HepG2 (cell line): ENCODE results near the gene PXMP4. TPM values are rescaled to one million over a fixed set of nuclear protein-coding genes. Genes with fewer than 3 reads are reported as not detected.
A peak's percentile ranks its signal among the peaks of the same experiment; 100 is the strongest.

Experiments used
- BCL3 ChIP-seq: sonication (generic); formaldehyde crosslinking; IDR thresholded peaks from 2 replicates; pipeline ENCODE4 v1.5.1; 2020; ENCODE audit warnings: mild to moderate bottlenecking, missing genetic modification reagents, moderate library complexity
- BORCS8-MEF2B ChIP-seq: sonication (generic); formaldehyde crosslinking; IDR thresholded peaks from 2 replicates; pipeline ENCODE4 v1.8.0; 2022; ENCODE audit warnings: mild to moderate bottlenecking, missing genetic modification reagents
- BRD4 ChIP-seq: sonication (generic); formaldehyde crosslinking; IDR thresholded peaks from 2 replicates; pipeline ENCODE4 v1.4.0; 2020; ENCODE audit warnings: missing genetic modification reagents
- GFI1 ChIP-seq: sonication (generic); formaldehyde crosslinking; IDR thresholded peaks from 2 replicates; pipeline ENCODE4 v1.5.0; 2020; ENCODE audit warnings: missing genetic modification reagents, mild to moderate bottlenecking, borderline replicate concordance
- HNRNPK ChIP-seq: fragments of 200-400 bp; formaldehyde crosslinking; IDR thresholded peaks from 2 replicates; pipeline ENCODE4 v1.6.1; 2018; ENCODE audit warnings: low read length, low read depth, moderate library complexity, mild to moderate bottlenecking; ENCODE audit not compliant: poor library complexity, severe bottlenecking
- HNRNPL ChIP-seq: fragments of 200-400 bp; formaldehyde crosslinking; IDR thresholded peaks from 2 replicates; pipeline ENCODE4 v1.6.1; 2017; ENCODE audit warnings: mild to moderate bottlenecking, low read depth, low read length
- IRX3 ChIP-seq: sonication (generic); formaldehyde crosslinking; IDR thresholded peaks from 2 replicates; pipeline ENCODE4 v1.8.1; 2023; ENCODE audit warnings: mild to moderate bottlenecking, low read depth, missing genetic modification reagents, borderline replicate concordance
- JUND ChIP-seq: sonication (generic); formaldehyde crosslinking; IDR thresholded peaks from 2 replicates; pipeline ENCODE4 v1.8.0; 2022; ENCODE audit warnings: mild to moderate bottlenecking, missing genetic modification reagents
- KDM3A ChIP-seq: IDR thresholded peaks from 2 replicates; pipeline ENCODE4 v1.6.1; 2018; ENCODE audit warnings: low read depth, missing compliant biosample characterization
- RERE ChIP-seq: IDR thresholded peaks from 2 replicates; pipeline ENCODE4 v1.6.1; 2016; ENCODE audit warnings: low read depth, missing genetic modification reagents, missing compliant biosample characterization
- TBP ChIP-seq: sonication (generic); formaldehyde crosslinking; IDR thresholded peaks from 2 replicates; pipeline ENCODE4 v1.5.0; 2020; ENCODE audit warnings: missing genetic modification reagents
- ZFP1 ChIP-seq: IDR thresholded peaks from 2 replicates; pipeline ENCODE4 v1.6.1; 2016
- ZKSCAN1 ChIP-seq: fragments of 150-350 bp; IDR thresholded peaks from 2 replicates; pipeline ENCODE4 v1.6.1; 2014; ENCODE audit warnings: low read length
- ZKSCAN8 ChIP-seq: IDR thresholded peaks from 2 replicates; pipeline ENCODE4 v1.6.1; 2016; ENCODE audit warnings: borderline replicate concordance, missing genetic modification reagents, missing compliant biosample characterization
- ZMYM3 ChIP-seq: sonication (generic); formaldehyde crosslinking; IDR thresholded peaks from 2 replicates; pipeline ENCODE4 v1.5.1; 2020; ENCODE audit warnings: mild to moderate bottlenecking, missing genetic modification reagents
- ZNF251 ChIP-seq: sonication (generic); formaldehyde crosslinking; IDR thresholded peaks from 2 replicates; pipeline ENCODE4 v1.9.0; 2021; ENCODE audit warnings: mild to moderate bottlenecking, missing genetic modification reagents
- ZNF367 ChIP-seq: sonication (generic); formaldehyde crosslinking; IDR thresholded peaks from 2 replicates; pipeline ENCODE4 v1.4.0; 2020; ENCODE audit warnings: missing genetic modification reagents, borderline replicate concordance
- ZNF564 ChIP-seq: sonication (generic); formaldehyde crosslinking; IDR thresholded peaks from 2 replicates; pipeline ENCODE4 v1.8.1; 2023; ENCODE audit warnings: mild to moderate bottlenecking, missing genetic modification reagents
- ZNF891 ChIP-seq: sonication (generic); formaldehyde crosslinking; IDR thresholded peaks from 2 replicates; pipeline ENCODE4 v1.5.0; 2020; ENCODE audit warnings: mild to moderate bottlenecking, missing genetic modification reagents
- ZSCAN31 ChIP-seq: sonication (generic); formaldehyde crosslinking; IDR thresholded peaks from 2 replicates; pipeline ENCODE4 v1.5.0; 2020; ENCODE audit warnings: low read depth, mild to moderate bottlenecking, missing genetic modification reagents
- ZZZ3 ChIP-seq: sonication (generic); formaldehyde crosslinking; IDR thresholded peaks from 2 replicates; pipeline ENCODE4 v1.4.0; 2020; ENCODE audit warnings: missing genetic modification reagents, mild to moderate bottlenecking, borderline replicate concordance
- polyA plus RNA-seq, 8 experiments: library from polyadenylated mRNA; depleted of rRNA in 3 of 8; stranded (reverse) in 7 of 8; unstranded in 1 of 8; fragments of >200 nt; fragmentation: Illumina TruSeq in 4 of 8; extraction: Trizol in 4 of 8; gene quantifications; 2 replicates each; pipeline versions ENCODE4 v1.2.1 to v1.2.3, GENCODE V29; 2011 to 2016; ENCODE audit warnings: low read depth in 4 of 8, missing spikeins in 1 of 8, mixed read lengths in 1 of 8; ENCODE audit not compliant: insufficient read depth in 1 of 8
- total RNA-seq, 5 experiments: library from RNA; depleted of rRNA; stranded (reverse); fragments of >200 nt; fragmentation: Illumina TruSeq; extraction: Trizol; gene quantifications; 2 replicates each; pipeline ENCODE4 v1.2.3, GENCODE V29; 2016; ENCODE audit warnings: low read depth in 1 of 5

PXMP4 gene
- total and polyA plus RNA-seq, 2 of the 13 experiments (the other 11 are each of a cell fraction or from before 2014, with no cell fraction given): not detected

DNA sequence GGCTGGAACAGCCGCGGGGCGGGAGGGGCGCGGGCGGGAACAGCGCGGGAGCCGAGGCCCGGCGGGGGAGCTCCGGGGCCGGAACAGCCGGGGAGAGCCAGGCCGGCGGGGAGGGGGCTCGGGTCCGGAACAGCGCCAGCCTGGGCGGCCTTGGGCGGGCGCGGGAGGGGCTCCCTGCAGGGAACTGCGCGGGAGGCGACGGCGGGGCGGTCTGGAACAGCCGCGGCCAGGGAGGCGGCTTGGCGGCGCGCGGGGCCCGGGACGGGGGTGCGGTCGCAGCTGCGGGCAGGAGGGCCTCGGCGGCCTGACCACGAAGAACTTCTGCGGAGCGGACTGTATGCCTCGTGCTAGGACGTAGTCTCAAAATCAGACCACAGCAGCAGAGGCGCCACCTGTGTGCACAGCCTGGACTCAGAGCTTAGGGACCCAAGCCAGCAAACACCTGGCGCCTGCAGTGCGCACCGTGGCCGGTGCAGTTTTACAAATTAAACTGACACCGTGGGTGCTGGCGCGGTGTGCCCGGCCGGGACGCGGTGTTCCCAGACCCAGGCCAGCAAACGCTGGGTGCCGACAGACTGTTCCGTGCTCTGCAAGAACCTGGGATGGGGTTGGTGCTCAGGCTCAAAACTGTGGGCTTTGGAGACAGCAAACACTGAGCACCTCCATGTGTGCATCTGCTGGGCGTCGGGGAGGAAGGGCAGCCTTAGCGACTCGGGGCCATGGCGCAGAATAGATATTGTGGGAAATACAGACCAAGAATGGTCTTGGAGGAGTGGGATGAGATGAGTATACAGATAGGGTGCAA lies 12.3 kb upstream of the PXMP4 start (continued):
- TF ChIP-seq RERE (CRISPR knock-in tag) (peak; percentile 67; the same call in 1 of the 2 replicates), ZSCAN31 (CRISPR knock-in tag) (peak; percentile 93), JUND (CRISPR knock-in tag) (peak; percentile 25; the same call in 1 of the 2 replicates), HNRNPL (0 out of 2 replicates have a peak, but pooled peaks have one; percentile 55), ZKSCAN8 (CRISPR knock-in tag) (peak; percentile 100), TBP (CRISPR knock-in tag) (no peak; the same call in 1 of the 2 replicates), ZNF251 (no peak; the same call in 1 of the 2 replicates), ZNF367 (CRISPR knock-in tag) (peak; percentile 75; the same call in 1 of the 2 replicates), ZMYM3 (CRISPR knock-in tag) (peak; percentile 82), GFI1 (CRISPR knock-in tag) (no peak; the same call in 1 of the 2 replicates), ZNF891 (peak; percentile 97), BCL3 (CRISPR knock-in tag) (peak; percentile 46), HNRNPK (peak; percentile 86), ZZZ3 (CRISPR knock-in tag) (peak; percentile 64; the same call in 1 of the 2 replicates), BRD4 (peak; percentile 14; the same call in 1 of the 2 replicates), ZFP1 (CRISPR knock-in tag) (peak; percentile 13; the same call in 1 of the 2 replicates), ZNF564 (peak; percentile 87), KDM3A (CRISPR knock-in tag) (no peak; the same call in none of the 2 replicates), IRX3 (CRISPR knock-in tag) (peak; percentile 96), ZKSCAN1 (no peak; the same call in 1 of the 2 replicates), BORCS8-MEF2B (CRISPR knock-in tag) (peak; percentile 92; the same call in 1 of the 2 replicates)
